Measurements from ENCODE around the gene RREB1. TPM values are rescaled to one million over a fixed set of nuclear protein-coding genes. Genes with fewer than 3 reads are reported as not detected.

Gene RREB1
- total and polyA plus RNA-seq, 3 donors from 2014 or later: 30.0 to 79.2 (median 75.0) TPM

Small RNAs within 50 kb of the gene (small RNA-seq; reads per million reads assigned to genes)
- gene RF00019: 0 reads per million in 2 donors

Other genes starting within 250 kb of the RREB1 start
- gene SSR1, start 205.2 kb downstream of the RREB1 start, total RNA-seq: 10 to 100 TPM; 42.7 to 62.5 TPM
- 65.7 TPM for gene SSR1, start 205.2 kb downstream of the RREB1 start, polyA plus RNA-seq (ENCODE audit: insufficient read depth, low read depth, low replicate concordance)

Data from testis (tissue), 3 donors.